Activated naive CD4-positive, alpha-beta T cell treated with anti-CD3 and anti-CD28 coated beads, Interleukin-2, amount 50 U/mL, for 24 hours (primary cell): Measurements from ENCODE around the gene SGMS2.
"Not testable (repeated sequence)": the region's sequence is repeated elsewhere in the genome, so short reads cannot be mapped to it uniquely, and the experiment has no call there.

Experiments used
- H3K27ac Mint-ChIP-seq: one replicate; pipeline ENCODE4 v1.8.0; 2021; ENCODE audit warnings: mild to moderate bottlenecking, mixed read lengths
- H3K27me3 Mint-ChIP-seq: one replicate; pipeline ENCODE4 v1.8.0; 2021; ENCODE audit warnings: mixed read lengths
- H3K36me3 Mint-ChIP-seq: one replicate; pipeline ENCODE4 v1.8.0; 2021; ENCODE audit warnings: mixed read lengths
- H3K4me1 Mint-ChIP-seq: one replicate; pipeline ENCODE4 v1.8.0; 2021; ENCODE audit warnings: mixed read lengths
- H3K4me3 Mint-ChIP-seq: one replicate; pipeline ENCODE4 v1.8.0; 2021; ENCODE audit warnings: mild to moderate bottlenecking, mixed read lengths
- H3K9me3 Mint-ChIP-seq: one replicate; pipeline ENCODE4 v1.8.0; 2021; ENCODE audit warnings: mixed read lengths

Gene SGMS2

GRCh38 chr4:107877361-107877760 is 52.6 kb downstream of the SGMS2 start:
- Mint-ChIP-seq H3K27me3 (peaks cover 8% of the 10 kb centered on the region), H3K4me3 (no peak overlapping the region), H3K9me3 (no peaks in the 10 kb centered on the region), H3K27ac (no peak overlapping the region), H3K36me3 (no peaks in the 10 kb centered on the region), H3K4me1 (no peaks in the 10 kb centered on the region)

GRCh38 chr4:107885865-107886264 is 61.1 kb downstream of the SGMS2 start:
- Mint-ChIP-seq H3K9me3 (no peaks in the 10 kb centered on the region), H3K27me3 (peaks cover 9% of the 10 kb centered on the region), H3K4me1 (no peaks in the 10 kb centered on the region), H3K36me3 (peaks cover 2% of the 10 kb centered on the region), H3K4me3 (no peak overlapping the region), H3K27ac (no peak overlapping the region)

- Mint-ChIP-seq H3K4me3 (no peak overlapping the region), H3K27me3 (peaks cover 9% of the 10 kb centered on the region), H3K9me3 (no peaks in the 10 kb centered on the region), H3K36me3 (peaks cover 2% of the 10 kb centered on the region), H3K4me1 (no peaks in the 10 kb centered on the region), H3K27ac (no peak overlapping the region)
These were observed 63.5 kb downstream of the SGMS2 start for GRCh38 chr4:107888237-107888636.

- no peaks in the 10 kb centered on the region for H3K4me1 Mint-ChIP-seq
- no peak overlapping the region for H3K4me3 Mint-ChIP-seq
- no peaks in the 10 kb centered on the region for H3K27me3 Mint-ChIP-seq
- H3K27ac Mint-ChIP-seq = no peak overlapping the region
- peaks cover 2% of the 10 kb centered on the region for H3K36me3 Mint-ChIP-seq
- H3K9me3 Mint-ChIP-seq = no peaks in the 10 kb centered on the region
These were observed 66.0 kb downstream of the SGMS2 start for GRCh38 chr4:107890779-107891178.

GRCh38 chr4:107891299-107891698 is 66.6 kb downstream of the SGMS2 start:
- H3K9me3 Mint-ChIP-seq = no peaks in the 10 kb centered on the region
- no peaks in the 10 kb centered on the region for H3K27me3 Mint-ChIP-seq
- H3K36me3 Mint-ChIP-seq = peaks cover 2% of the 10 kb centered on the region
- no peak overlapping the region for H3K27ac Mint-ChIP-seq
- H3K4me1 Mint-ChIP-seq = no peaks in the 10 kb centered on the region
- H3K4me3 Mint-ChIP-seq = no peak overlapping the region

- H3K27me3 Mint-ChIP-seq = peaks cover 2% of the 10 kb centered on the region
- peaks cover 2% of the 10 kb centered on the region for H3K36me3 Mint-ChIP-seq
- no peak overlapping the region for H3K4me3 Mint-ChIP-seq
These were observed 68.7 kb downstream of the SGMS2 start for GRCh38 chr4:107893171-107894137.

GRCh38 chr4:107894138-107894603 is 69.4 kb downstream of the SGMS2 start:
- Mint-ChIP-seq H3K36me3 (peaks cover 2% of the 10 kb centered on the region), H3K27ac (no peak overlapping the region), H3K4me1 (no peaks in the 10 kb centered on the region), H3K9me3 (no peaks in the 10 kb centered on the region), H3K27me3 (peaks cover 3% of the 10 kb centered on the region), H3K4me3 (no peak overlapping the region)

More at GRCh38 chr4:107893171-107894137, 68.7 kb downstream of the SGMS2 start:
- Mint-ChIP-seq H3K9me3 (no peaks in the 10 kb centered on the region), H3K4me1 (no peaks in the 10 kb centered on the region), H3K27ac (no peak overlapping the region)

GRCh38 chr4:107896158-107896645 is 71.5 kb downstream of the SGMS2 start:
- Mint-ChIP-seq H3K27ac (no peak overlapping the region), H3K36me3 (no peaks in the 10 kb centered on the region), H3K4me3 (no peak overlapping the region), H3K27me3 (peaks cover 10% of the 10 kb centered on the region), H3K4me1 (no peaks in the 10 kb centered on the region), H3K9me3 (no peaks in the 10 kb centered on the region)

- Mint-ChIP-seq H3K4me3 (no peak overlapping the region), H3K27ac (no peak overlapping the region), H3K9me3 (no peaks in the 10 kb centered on the region), H3K36me3 (no peaks in the 10 kb centered on the region), H3K4me1 (no peaks in the 10 kb centered on the region), H3K27me3 (peaks cover 10% of the 10 kb centered on the region)
These were observed 71.9 kb downstream of the SGMS2 start for GRCh38 chr4:107896646-107897045.

- H3K27ac Mint-ChIP-seq = no peak overlapping the region
These were observed 73.1 kb downstream of the SGMS2 start for GRCh38 chr4:107897823-107898222.

GRCh38 chr4:107900067-107900466 is 75.3 kb downstream of the SGMS2 start:
- Mint-ChIP-seq H3K4me3 (no peak overlapping the region), H3K9me3 (peaks cover 5% of the 10 kb centered on the region), H3K4me1 (no peaks in the 10 kb centered on the region), H3K27me3 (peaks cover 13% of the 10 kb centered on the region), H3K27ac (no peak overlapping the region), H3K36me3 (no peaks in the 10 kb centered on the region)

More at GRCh38 chr4:107897823-107898222, 73.1 kb downstream of the SGMS2 start:
- H3K9me3 Mint-ChIP-seq = no peaks in the 10 kb centered on the region
- H3K4me1 Mint-ChIP-seq = no peaks in the 10 kb centered on the region
- peaks cover 10% of the 10 kb centered on the region for H3K27me3 Mint-ChIP-seq
- H3K4me3 Mint-ChIP-seq = no peak overlapping the region
- no peaks in the 10 kb centered on the region for H3K36me3 Mint-ChIP-seq

- H3K4me1 Mint-ChIP-seq = no peaks in the 10 kb centered on the region
- H3K27ac Mint-ChIP-seq = no peak overlapping the region
- H3K27me3 Mint-ChIP-seq = peaks cover 13% of the 10 kb centered on the region
- H3K9me3 Mint-ChIP-seq = peaks cover 5% of the 10 kb centered on the region
- no peaks in the 10 kb centered on the region for H3K36me3 Mint-ChIP-seq
- no peak overlapping the region for H3K4me3 Mint-ChIP-seq
These were observed 75.8 kb downstream of the SGMS2 start for GRCh38 chr4:107900508-107900907.

- Mint-ChIP-seq H3K36me3 (no peaks in the 10 kb centered on the region), H3K4me3 (no peak overlapping the region), H3K27ac (no peak overlapping the region), H3K27me3 (peaks cover 13% of the 10 kb centered on the region), H3K4me1 (no peaks in the 10 kb centered on the region), H3K9me3 (peaks cover 5% of the 10 kb centered on the region)
These were observed 76.6 kb downstream of the SGMS2 start for GRCh38 chr4:107901213-107901934.

- Mint-ChIP-seq H3K4me3 (no peak overlapping the region), H3K36me3 (no peaks in the 10 kb centered on the region), H3K9me3 (peaks cover 5% of the 10 kb centered on the region), H3K27me3 (peaks cover 12% of the 10 kb centered on the region), H3K4me1 (no peaks in the 10 kb centered on the region), H3K27ac (no peak overlapping the region)
These were observed 78.0 kb downstream of the SGMS2 start for GRCh38 chr4:107902715-107903114.

- H3K27me3 Mint-ChIP-seq, H3K4me3 Mint-ChIP-seq, H3K36me3 Mint-ChIP-seq, H3K4me1 Mint-ChIP-seq, H3K27ac Mint-ChIP-seq, H3K9me3 Mint-ChIP-seq: not testable (repeated sequence)
These were observed 80.3 kb downstream of the SGMS2 start for GRCh38 chr4:107905082-107905481.
